ENCODE measurements around the gene KLHL35.

GRCh38 chr11:75476739-75477613 is 44.0 kb upstream of the KLHL35 start:
- TF ChIP-seq POLR2A (IDR thresholded peaks at IDR 0.05; ENCODE audit: low read depth, low read length) = no peak
- TF ChIP-seq CTCF (conservative IDR thresholded peaks at IDR 0.05; ENCODE audit: low read depth, low read length) = no peak
- TF ChIP-seq USF2 (IDR thresholded peaks at IDR 0.05; ENCODE audit: low read depth, low read length) = no peak
- no peak for TF ChIP-seq NFE2L2 (IDR thresholded peaks at IDR 0.05; ENCODE audit: low read depth, low read length)
- TF ChIP-seq MXI1 (IDR thresholded peaks at IDR 0.05; ENCODE audit: borderline replicate concordance, low read depth, low read length) = no peak
- no peak for TF ChIP-seq RCOR1 (IDR thresholded peaks at IDR 0.05; ENCODE audit: insufficient replicate concordance, low read length)
- no peak for TF ChIP-seq MAFK (IDR thresholded peaks at IDR 0.05; ENCODE audit: low read depth, low read length)
- no peak for TF ChIP-seq RAD21 (IDR thresholded peaks at IDR 0.05; ENCODE audit: low read length)

Data from IMR-90 (cell line).